Measurements from ENCODE around the gene TTI1.

GRCh38 chr20:37977338-37977737, 55.9 kb downstream of the TTI1 start:
- TF ChIP-seq CTCF (IDR thresholded peaks at IDR 0.05) (no peak), POLR2A (IDR thresholded peaks at IDR 0.05) (no peak)
